Stimulated activated CD8-positive, alpha-beta memory T cell treated with anti-CD3 and anti-CD28 coated beads, Interleukin-2, amount 100 ng/mL, for 48 hours (primary cell): ENCODE measurements around the gene ANO3.

Experiments
- DNase-seq, 2 donors: peaks; one replicate each; pipeline ENCODE4 v3.0.0-alpha.2; 2020; ENCODE audit warnings: low read depth in 2 of 2

The ANO3 gene

GRCh38 chr11:26359055-26359454, 27.1 kb downstream of the ANO3 start:
- no peak for DNase-seq

- no peak for DNase-seq
Measured at GRCh38 chr11:26365284-26365683, 33.4 kb downstream of the ANO3 start.

- DNase-seq, result no peak
Measured at GRCh38 chr11:26377619-26378018, 45.7 kb downstream of the ANO3 start.

- DNase-seq, result no peak
Measured at GRCh38 chr11:26399336-26399735, 67.4 kb downstream of the ANO3 start.

GRCh38 chr11:26410706-26411366, 78.9 kb downstream of the ANO3 start:
- DNase-seq, result no peak

GRCh38 chr11:26412955-26413354, 81.0 kb downstream of the ANO3 start:
- DNase-seq, result no peak

- DNase-seq, result no peak
Measured at GRCh38 chr11:26418386-26418912, 86.5 kb downstream of the ANO3 start.

- no peak for DNase-seq
Measured at GRCh38 chr11:26420331-26420730, 88.4 kb downstream of the ANO3 start.

- no peak for DNase-seq
Measured at GRCh38 chr11:26424255-26424654, 92.3 kb downstream of the ANO3 start.

GRCh38 chr11:26439854-26440253, 107.9 kb downstream of the ANO3 start:
- no peak for DNase-seq

GRCh38 chr11:26442131-26442530, 110.2 kb downstream of the ANO3 start:
- DNase-seq, result no peak

GRCh38 chr11:26443617-26444016, 111.7 kb downstream of the ANO3 start:
- no peak for DNase-seq

- no peak for DNase-seq
Measured at GRCh38 chr11:26457636-26458035, 125.7 kb downstream of the ANO3 start.

- no peak for DNase-seq
Measured at GRCh38 chr11:26465274-26465673, 133.3 kb downstream of the ANO3 start.

- no peak for DNase-seq
Measured at GRCh38 chr11:26467506-26467905, 135.6 kb downstream of the ANO3 start.

- DNase-seq, result no peak
Measured at GRCh38 chr11:26470992-26471391, 139.1 kb downstream of the ANO3 start.

- no peak for DNase-seq
Measured at GRCh38 chr11:26473216-26474194, 141.6 kb downstream of the ANO3 start.

GRCh38 chr11:26474401-26474800, 142.5 kb downstream of the ANO3 start:
- no peak for DNase-seq

GRCh38 chr11:26477396-26477795, 145.5 kb downstream of the ANO3 start:
- no peak for DNase-seq

GRCh38 chr11:26478710-26479109, 146.8 kb downstream of the ANO3 start:
- no peak for DNase-seq

GRCh38 chr11:26480041-26480440, 148.1 kb downstream of the ANO3 start:
- DNase-seq, result no peak

GRCh38 chr11:26483108-26483507, 151.2 kb downstream of the ANO3 start:
- DNase-seq, result no peak

GRCh38 chr11:26490546-26490945, 158.6 kb downstream of the ANO3 start:
- DNase-seq, result no peak
